Gastroesophageal sphincter (tissue), 3 donors: ENCODE results near the gene ACACB.

Experiments used
- EP300 ChIP-seq: sonication (generic); formaldehyde crosslinking; IDR thresholded peaks from one replicate; pipeline ENCODE4 v1.6.1; 2017; ENCODE audit warnings: antibody characterized with exemption, mild to moderate bottlenecking
- POLR2A ChIP-seq, 2 donors: fragments of 450-650 bp; IDR thresholded peaks; one replicate each; pipeline ENCODE4 v1.6.1; 2017; ENCODE audit warnings: antibody characterized with exemption in 2 of 2, mild to moderate bottlenecking in 2 of 2, moderate library complexity in 1 of 2
- POLR2AphosphoS5 ChIP-seq: sonication (generic); formaldehyde crosslinking; IDR thresholded peaks from one replicate; pipeline ENCODE4 v1.6.1; 2017; ENCODE audit warnings: antibody characterized with exemption
- TF ChIP-seq, protein P1 (sequence below), 4 experiments: fragments of 200-600 bp in 2 of 4; fragments of 450-650 bp in 2 of 4; sonication (generic) in 1 of 4; IDR thresholded peaks; one replicate each; pipeline ENCODE4 v1.5.1; 2017 to 2019; ENCODE audit warnings: antibody characterized with exemption in 4 of 4, mild to moderate bottlenecking in 2 of 4, moderate library complexity in 2 of 4

DNA sequence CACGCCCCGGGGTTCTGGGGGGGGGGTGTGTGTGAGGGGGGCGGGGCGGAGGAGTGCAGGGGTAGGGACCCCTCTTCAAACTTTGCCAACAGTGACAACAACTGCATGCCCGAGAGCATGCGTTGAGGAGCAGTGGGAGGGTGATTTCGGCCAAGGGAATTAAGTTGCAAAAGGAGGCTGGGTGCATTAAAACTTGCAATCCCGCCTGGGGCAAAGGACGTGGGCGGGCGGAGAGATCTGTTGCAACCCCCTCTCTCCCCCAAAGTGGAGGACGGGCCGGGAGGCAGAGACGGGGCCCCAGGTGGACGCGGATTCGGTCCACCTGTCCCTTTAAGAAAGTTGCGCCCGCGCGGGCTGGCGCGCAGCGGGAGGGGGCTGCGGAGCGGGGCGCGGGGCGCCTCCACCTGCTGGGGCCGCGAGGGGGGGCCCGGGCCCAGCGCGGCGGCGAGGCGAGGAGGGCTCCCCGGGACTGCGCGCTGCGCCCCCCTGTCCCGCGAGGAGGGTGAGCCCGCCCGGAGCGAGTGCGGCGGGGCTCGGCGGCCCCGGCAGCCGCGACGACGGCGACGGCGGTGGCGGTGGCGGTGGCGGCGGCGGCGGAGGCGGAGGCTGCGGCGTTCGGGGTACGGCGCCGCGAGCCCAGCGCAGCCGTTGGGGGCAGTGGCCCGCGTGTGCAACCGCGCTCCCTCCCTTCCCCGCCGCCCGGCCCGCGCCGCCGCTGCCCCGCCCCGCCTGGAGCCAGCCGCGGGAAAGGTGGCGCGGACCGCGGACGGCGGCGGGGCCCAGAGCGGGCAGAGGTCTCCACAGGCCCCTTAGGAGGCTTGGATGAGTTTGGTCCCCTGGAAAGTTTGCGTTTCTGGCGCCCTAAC, 193.2 kb downstream of the ACACB start:
- no peak for TF ChIP-seq POLR2A (IDR thresholded peaks at IDR 0.05)
- TF ChIP-seq, protein P1, sequence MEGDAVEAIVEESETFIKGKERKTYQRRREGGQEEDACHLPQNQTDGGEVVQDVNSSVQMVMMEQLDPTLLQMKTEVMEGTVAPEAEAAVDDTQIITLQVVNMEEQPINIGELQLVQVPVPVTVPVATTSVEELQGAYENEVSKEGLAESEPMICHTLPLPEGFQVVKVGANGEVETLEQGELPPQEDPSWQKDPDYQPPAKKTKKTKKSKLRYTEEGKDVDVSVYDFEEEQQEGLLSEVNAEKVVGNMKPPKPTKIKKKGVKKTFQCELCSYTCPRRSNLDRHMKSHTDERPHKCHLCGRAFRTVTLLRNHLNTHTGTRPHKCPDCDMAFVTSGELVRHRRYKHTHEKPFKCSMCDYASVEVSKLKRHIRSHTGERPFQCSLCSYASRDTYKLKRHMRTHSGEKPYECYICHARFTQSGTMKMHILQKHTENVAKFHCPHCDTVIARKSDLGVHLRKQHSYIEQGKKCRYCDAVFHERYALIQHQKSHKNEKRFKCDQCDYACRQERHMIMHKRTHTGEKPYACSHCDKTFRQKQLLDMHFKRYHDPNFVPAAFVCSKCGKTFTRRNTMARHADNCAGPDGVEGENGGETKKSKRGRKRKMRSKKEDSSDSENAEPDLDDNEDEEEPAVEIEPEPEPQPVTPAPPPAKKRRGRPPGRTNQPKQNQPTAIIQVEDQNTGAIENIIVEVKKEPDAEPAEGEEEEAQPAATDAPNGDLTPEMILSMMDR (IDR thresholded peaks at IDR 0.05): no peak
- no peak for TF ChIP-seq EP300
- TF ChIP-seq POLR2AphosphoS5: no peak
